GM12801 (cell line): ENCODE data around the gene DIS3L2.

Source experiments
- CTCF ChIP-seq: IDR thresholded peaks from one replicate; pipeline ENCODE4 v1.5.1; 2011; ENCODE audit warnings: control low read depth; ENCODE audit not compliant: insufficient read length; ENCODE audit errors: extremely low read depth

DIS3L2 gene

GRCh38 chr2:232329716-232330067 lies 368.2 kb downstream of the DIS3L2 start:
- TF ChIP-seq CTCF, result no peak

GRCh38 chr2:232330068-232330999 lies 368.8 kb downstream of the DIS3L2 start:
- TF ChIP-seq CTCF, result no peak

GRCh38 chr2:232332940-232333259 lies 371.4 kb downstream of the DIS3L2 start:
- no peak for TF ChIP-seq CTCF

- TF ChIP-seq CTCF, result no peak
These were observed 372.0 kb downstream of the DIS3L2 start for GRCh38 chr2:232333361-232334135.

GRCh38 chr2:232335859-232336215 lies 374.3 kb downstream of the DIS3L2 start:
- TF ChIP-seq CTCF, result no peak

- no peak for TF ChIP-seq CTCF
These were observed 374.8 kb downstream of the DIS3L2 start for GRCh38 chr2:232336241-232336736.

GRCh38 chr2:232336981-232337720 lies 375.6 kb downstream of the DIS3L2 start:
- TF ChIP-seq CTCF, result no peak
